Right cardiac atrium (tissue), 5 donors: ENCODE measurements around the gene CAMSAP1. TPM values are rescaled to one million over a fixed set of nuclear protein-coding genes. Genes with fewer than 3 reads are reported as not detected.

Source experiments
- ATAC-seq, 2 donors: fragments of 200-7000 bp; cut with Tn5 transposase; one replicate each; pipeline versions ENCODE4 v1.8.0 to v1.9.1; 2020; ENCODE audit warnings: moderate library complexity in 2 of 2, mild to moderate bottlenecking in 1 of 2
- DNase-seq, 3 donors: peaks; one replicate each; pipeline ENCODE4 v3.0.0-alpha.2; 2020
- H3K27ac ChIP-seq: one replicate; pipeline ENCODE4 v1.5.1; 2013; ENCODE audit warnings: mild to moderate bottlenecking, low read length, control low read depth, moderate library complexity
- H3K27me3 ChIP-seq: one replicate; pipeline ENCODE4 v1.6.1; 2013; ENCODE audit not compliant: control insufficient read depth, insufficient read depth
- H3K4me1 ChIP-seq: one replicate; pipeline ENCODE4 v1.6.1; 2013; ENCODE audit warnings: low read length; ENCODE audit not compliant: control insufficient read depth, insufficient read depth
- H3K4me3 ChIP-seq: one replicate; pipeline ENCODE4 v1.5.1; 2013; ENCODE audit warnings: low read length, control low read depth
- H3K9me3 ChIP-seq: one replicate; pipeline ENCODE4 v1.6.1; 2013; ENCODE audit warnings: low read length; ENCODE audit not compliant: control insufficient read depth
- WGBS: extraction: QIAGEN DNeasy Blood & Tissue Kit; methylation state at CpG from one replicate; pipeline ENCODE4 v1.1.7; 2013; 5-methylcytosine and 5-hydroxymethylcytosine counted together
- intact Hi-C, 4 donors: fragments of 100-400 bp; cut with DNase I; formaldehyde crosslinking; loops; one replicate each; pipeline versions ENCODE4 v1.11.0 to v1.14.0; 2022 to 2023
- polyA plus RNA-seq: library from polyadenylated mRNA; stranded (reverse); fragments of 200-250 nt; gene quantifications from one replicate; pipeline ENCODE4 v1.2.3, GENCODE V29; 2013
- total RNA-seq, 4 donors: library from RNA; stranded (reverse); fragmentation: NEBNext Ultra II Directional; extraction: Animal tissue kit (Norgen Biotek cat#: 25700); gene quantifications; one replicate each; pipeline ENCODE4 v1.2.1, GENCODE V29; 2021
- donor health status: healthy with polysubstance abuse.
- donor health status: DM: no; HTN: yes; CAD: no.
- donor health status: DM: no; HTN: no; CAD: no.
- donor health status: DM: no; HTN: yes; CAD: no; lungs with severe emphysema.
- donor health status: DM: yes; HTN: yes; CAD: no.

CAMSAP1 gene
- total and polyA plus RNA-seq, 5 donors, result 10.0 to 22.8 (median 18.2) TPM

DNA sequence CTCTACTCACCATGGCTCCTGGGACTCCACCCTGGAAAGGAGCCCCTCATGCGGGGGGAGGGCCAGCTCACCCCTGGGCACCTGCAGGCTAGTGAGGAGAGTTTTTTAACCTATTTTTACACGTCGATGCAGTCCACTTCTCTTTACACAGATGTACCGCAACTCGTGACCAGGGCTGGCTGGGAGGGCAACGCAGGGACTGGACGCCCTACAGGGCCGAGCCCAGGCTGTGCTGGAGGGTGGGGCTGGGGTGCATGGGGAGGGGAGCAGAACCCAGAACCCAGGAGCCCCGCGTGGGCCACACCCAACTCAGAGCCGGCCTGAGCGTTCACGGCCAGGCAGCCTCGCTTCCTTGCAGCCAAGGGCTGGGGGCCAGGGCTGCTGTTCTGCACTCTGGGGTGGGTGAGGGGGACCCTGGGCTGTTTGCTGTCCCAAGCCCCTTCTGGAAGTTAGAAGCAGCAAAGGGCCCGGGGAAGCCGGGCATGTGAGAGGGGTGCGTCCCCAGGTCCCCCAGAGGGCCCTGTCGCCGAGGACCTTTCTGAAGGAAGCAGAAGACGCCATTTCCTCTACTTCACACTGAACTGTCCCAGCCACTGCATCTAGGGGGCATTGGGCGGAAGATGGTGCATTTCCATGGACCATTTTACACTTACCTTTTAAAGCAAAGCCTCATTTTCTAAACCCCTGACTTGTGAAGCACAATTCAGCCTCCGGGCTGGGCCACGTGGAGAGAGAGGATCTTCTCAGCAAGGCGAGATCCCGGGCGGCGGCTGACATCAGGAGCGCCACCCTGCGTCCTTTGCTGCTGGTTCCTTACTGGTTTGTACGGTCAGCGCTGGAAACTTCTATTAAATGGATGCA lies 114.8 kb downstream of the CAMSAP1 start:
- DNase-seq (peak in 2 of 3 donors; percentile 20 to 37), ATAC-seq (no peak)
- Histone ChIP-seq H3K9me3 (no peaks in the 10 kb centered on the region), H3K4me1 (no peaks in the 10 kb centered on the region), H3K27ac (no peak overlapping the region), H3K4me3 (no peak overlapping the region), H3K27me3 (no peaks in the 10 kb centered on the region)
- WGBS, result 82% methylated on average over 31 of the region's 31 CpGs
- intact Hi-C loops, result no loop called here

DNA sequence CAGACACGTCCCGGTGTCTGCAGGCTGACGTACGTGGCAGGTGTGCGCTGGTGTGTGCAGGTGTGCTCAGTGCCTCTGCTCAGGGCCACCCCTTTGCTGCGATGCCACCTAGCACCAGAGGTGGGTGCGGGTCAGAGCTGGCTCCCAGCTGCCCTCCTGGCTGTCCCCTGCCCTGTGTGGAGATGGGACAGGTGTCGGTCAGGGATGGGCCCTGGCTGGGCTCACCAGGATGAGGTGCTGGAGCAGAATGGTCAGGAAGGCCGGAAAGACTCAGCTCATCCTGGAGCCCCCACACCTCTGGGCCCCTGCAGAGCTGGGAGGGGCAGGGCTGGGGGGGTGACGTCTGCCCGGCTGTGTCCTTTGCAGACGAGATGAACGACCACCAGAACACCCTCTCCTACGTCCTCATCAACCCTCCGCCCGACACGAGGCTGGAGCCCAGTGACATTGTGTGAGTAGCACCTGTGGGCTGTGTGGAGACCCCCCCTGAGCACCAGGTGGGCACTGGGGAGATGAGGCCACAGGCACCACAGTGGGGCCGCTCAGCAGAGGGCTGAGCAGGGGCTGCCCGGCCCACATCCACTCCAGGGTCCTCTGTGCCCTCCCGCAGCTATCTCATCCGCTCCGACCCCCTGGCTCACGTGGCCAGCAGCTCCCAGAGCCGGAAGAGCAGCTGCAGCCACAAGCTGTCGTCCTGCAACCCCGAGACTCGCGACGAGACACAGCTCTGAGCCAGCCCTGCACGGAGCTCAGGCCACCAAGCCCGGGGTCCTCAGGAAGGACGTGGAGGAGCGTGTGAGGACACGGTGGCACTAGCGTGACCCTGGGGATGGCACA lies 115.7 kb downstream of the CAMSAP1 start:
- H3K27ac ChIP-seq, result no peak overlapping the region
- WGBS, result 66% methylated on average over 35 of the region's 35 CpGs
- H3K4me1 ChIP-seq, result no peaks in the 10 kb centered on the region
- H3K4me3 ChIP-seq, result no peak overlapping the region
- H3K27me3 ChIP-seq, result no peaks in the 10 kb centered on the region
- ATAC-seq (no peak), DNase-seq (peak in 2 of 3 donors; percentile 22 to 26)
- H3K9me3 ChIP-seq, result no peaks in the 10 kb centered on the region
- intact Hi-C loops, result no loop called here

DNA sequence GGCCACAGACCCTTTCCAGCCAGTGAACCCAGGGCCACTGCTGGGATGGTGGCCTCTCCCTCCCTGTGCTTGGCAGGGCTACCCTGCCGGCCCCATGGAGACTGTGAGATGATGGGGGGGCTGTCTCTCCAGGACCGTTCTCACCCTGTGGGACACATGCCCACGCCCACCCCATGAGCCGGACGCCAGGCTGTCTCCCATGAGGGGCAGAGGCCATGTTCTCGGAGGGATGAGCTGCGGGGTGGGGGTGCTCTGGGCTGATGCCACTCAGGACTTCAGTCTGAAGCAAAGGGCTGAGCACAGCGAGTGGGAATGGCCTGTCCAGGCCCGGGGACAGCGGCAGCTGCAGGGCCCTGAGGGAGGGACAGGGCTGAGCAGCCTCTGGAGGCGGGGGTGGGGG lies 116.5 kb downstream of the CAMSAP1 start:
- Histone ChIP-seq H3K4me3 (no peak overlapping the region), H3K27ac (no peak overlapping the region), H3K27me3 (no peaks in the 10 kb centered on the region), H3K4me1 (no peaks in the 10 kb centered on the region), H3K9me3 (no peaks in the 10 kb centered on the region)
- peak in 2 of 3 donors; percentile 5 to 21 for DNase-seq
- WGBS, result 77% methylated on average over 11 of the region's 11 CpGs
- ATAC-seq, result no peak
- intact Hi-C loops, result no loop called here

DNA sequence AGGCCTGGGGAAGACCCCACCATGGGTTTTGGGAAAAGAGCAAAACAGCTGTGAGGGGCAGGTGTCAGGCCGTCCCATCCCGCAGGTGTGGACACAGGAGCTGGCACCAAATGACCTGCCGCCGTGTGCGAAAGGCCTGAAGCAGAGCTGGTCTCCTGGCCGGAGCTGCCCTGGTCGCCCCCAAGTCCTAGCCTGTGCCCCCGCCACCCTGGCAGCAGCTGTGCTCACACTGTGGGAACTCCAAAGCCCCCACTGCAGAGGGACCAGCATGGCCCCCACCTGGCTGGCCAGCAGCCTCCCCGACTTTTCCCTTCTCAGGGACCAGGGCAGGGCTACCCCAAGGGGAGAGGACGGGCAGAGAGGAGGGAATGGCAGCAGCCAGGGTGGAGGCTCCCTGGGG lies 117.0 kb downstream of the CAMSAP1 start:
- DNase-seq (peak in 2 of 3 donors; percentile 21 to 37), ATAC-seq (no peak)
- intact Hi-C loops, result no loop called here
- Histone ChIP-seq H3K4me3 (no peak overlapping the region), H3K4me1 (no peaks in the 10 kb centered on the region), H3K27ac (no peak overlapping the region), H3K27me3 (no peaks in the 10 kb centered on the region), H3K9me3 (no peaks in the 10 kb centered on the region)
- 91% methylated on average over 10 of the region's 10 CpGs for WGBS

DNA sequence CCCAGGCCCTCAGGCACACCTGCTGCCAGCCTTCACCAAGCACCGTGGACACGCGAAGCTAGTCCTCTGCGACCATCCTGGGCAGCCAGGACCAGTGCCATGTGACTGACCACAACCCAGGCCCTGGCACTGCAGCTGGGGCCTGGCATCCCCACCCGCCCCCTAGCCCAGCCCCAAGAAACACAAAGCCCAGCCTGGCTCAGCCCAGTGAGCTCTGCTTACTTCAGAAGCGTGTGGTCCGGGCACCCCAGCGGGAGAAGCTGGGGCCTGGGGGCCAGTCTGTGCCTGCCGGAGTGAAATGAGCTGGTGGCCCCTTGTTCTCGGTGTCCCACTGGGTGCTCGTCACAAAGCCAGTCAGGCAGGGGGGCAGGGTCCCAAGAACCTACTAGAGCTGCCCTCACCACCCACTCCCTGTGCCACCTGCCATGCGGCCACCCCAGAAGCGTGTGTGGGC lies 117.5 kb downstream of the CAMSAP1 start:
- Histone ChIP-seq H3K9me3 (no peaks in the 10 kb centered on the region), H3K4me3 (no peak overlapping the region), H3K4me1 (no peaks in the 10 kb centered on the region), H3K27ac (no peak overlapping the region), H3K27me3 (no peaks in the 10 kb centered on the region)
- DNase-seq (no peak), ATAC-seq (no peak)
- 90% methylated on average over 13 of the region's 13 CpGs for WGBS
- intact Hi-C loops, result no loop called here

DNA sequence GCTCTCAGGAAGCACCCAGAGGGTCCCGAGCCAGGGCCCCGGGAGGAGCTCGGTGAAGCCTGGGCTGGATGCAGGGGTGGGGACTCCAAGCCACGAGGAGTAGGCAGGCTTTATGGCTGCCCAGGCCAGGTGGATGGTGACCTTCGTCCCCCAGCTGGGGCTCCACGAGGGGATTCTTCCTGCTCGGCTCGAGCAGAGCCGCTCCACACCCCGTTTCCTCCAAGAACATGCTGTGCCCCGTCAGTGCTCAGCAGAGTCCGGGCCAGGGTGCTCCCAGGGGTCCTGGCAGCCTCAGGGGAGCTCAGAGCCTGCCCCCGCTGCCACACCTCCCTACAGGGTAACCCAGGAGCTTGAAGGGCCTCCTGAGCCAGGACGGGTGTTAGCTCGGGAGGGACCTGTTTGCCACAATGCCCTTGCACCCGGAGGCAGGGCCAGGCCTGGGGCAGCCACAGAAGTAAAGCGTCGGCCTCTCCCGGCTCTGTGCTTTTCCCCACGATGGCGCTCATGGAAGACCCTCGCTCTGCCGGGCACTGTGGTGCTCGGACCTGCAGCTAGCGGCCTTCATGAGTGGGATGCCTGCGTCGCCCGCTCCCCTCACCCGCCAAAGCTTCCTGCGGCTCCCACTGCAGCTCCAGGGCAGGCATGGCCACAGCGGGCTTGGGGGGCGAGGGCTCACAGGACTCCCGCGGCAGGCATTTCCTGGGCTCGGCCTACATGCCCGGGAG lies 118.6 kb downstream of the CAMSAP1 start:
- no peaks in the 10 kb centered on the region for H3K9me3 ChIP-seq
- H3K4me3 ChIP-seq, result no peak overlapping the region
- DNase-seq (peak in 1 of 3 donors; percentile 44), ATAC-seq (no peak)
- no peaks in the 10 kb centered on the region for H3K4me1 ChIP-seq
- WGBS, result 75% methylated on average over 36 of the region's 36 CpGs
- intact Hi-C loops, result no loop called here
- no peak overlapping the region for H3K27ac ChIP-seq
- H3K27me3 ChIP-seq, result no peaks in the 10 kb centered on the region

DNA sequence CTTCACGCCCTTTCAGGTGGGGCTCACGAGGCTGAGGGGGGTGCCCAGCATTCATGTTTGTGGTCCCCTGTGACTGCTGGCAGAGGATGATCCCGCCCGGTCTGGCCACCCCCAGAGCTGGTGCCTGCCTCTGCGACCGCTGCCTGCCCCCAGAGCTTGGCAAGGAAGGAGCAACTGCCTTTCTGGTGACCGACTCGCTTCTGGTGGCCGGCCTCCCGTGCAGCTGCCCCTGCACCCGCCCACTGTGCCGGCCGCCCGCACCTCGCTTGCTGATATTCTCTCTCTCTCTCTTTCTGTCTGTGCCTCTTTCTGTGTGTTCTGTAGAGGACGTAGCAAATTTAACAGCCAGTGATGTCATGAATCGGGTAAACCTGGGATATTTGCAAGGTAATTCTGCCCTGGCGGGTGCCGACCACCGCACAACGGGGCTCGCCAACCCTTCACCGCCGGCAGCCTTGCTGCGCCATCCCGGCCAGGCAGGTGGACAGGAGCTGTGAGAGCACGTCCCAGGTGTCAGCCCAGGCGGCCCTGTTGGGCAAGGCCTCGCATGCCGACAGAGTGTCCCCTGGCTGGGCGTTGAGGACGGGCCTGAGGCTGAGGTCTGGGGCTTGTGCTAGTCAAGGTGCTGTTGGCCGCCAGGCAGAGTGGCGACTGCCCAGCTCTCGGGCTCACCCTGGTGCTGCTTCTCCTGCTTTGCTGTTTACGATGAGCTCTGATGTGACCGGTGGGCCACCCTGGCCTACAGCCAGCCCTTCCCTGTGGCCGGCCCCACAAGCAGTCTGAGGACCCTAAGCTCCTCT lies 119.4 kb downstream of the CAMSAP1 start:
- no peaks in the 10 kb centered on the region for H3K27me3 ChIP-seq
- H3K9me3 ChIP-seq, result no peaks in the 10 kb centered on the region
- intact Hi-C loops, result no loop called here
- WGBS, result 83% methylated on average over 38 of the region's 38 CpGs
- H3K4me1 ChIP-seq, result no peaks in the 10 kb centered on the region
- DNase-seq, result peak in 1 of 3 donors; percentile 42
- no peak overlapping the region for H3K27ac ChIP-seq
- ATAC-seq, result no peak
- no peak overlapping the region for H3K4me3 ChIP-seq

DNA sequence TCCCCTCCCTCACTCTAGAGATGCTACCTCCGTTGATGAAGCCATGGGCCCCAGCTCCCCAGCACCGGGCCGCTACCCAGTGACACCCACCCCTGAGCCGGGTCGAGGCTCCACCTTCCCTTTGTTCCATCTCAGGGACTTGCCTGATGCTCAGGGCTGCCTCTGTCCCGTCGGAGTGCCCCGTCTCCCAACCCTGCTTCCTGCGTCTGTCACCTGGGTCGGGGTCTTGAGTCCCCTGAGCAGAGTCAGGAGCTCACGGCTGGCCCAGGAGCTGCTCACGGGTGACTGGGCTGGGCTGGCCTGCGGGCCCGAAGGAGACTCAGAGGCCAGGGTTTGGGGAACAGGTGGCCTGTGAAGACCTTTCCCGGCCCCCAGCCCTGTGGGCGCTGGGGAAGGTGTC lies 120.0 kb downstream of the CAMSAP1 start:
- H3K27me3 ChIP-seq, result no peaks in the 10 kb centered on the region
- no peak overlapping the region for H3K4me3 ChIP-seq
- peak in 1 of 3 donors; percentile 49 for DNase-seq
- intact Hi-C loops, result no loop called here
- no peaks in the 10 kb centered on the region for H3K9me3 ChIP-seq
- no peak overlapping the region for H3K27ac ChIP-seq
- H3K4me1 ChIP-seq, result no peaks in the 10 kb centered on the region
- 74% methylated on average over 16 of the region's 16 CpGs for WGBS
- ATAC-seq, result no peak

DNA sequence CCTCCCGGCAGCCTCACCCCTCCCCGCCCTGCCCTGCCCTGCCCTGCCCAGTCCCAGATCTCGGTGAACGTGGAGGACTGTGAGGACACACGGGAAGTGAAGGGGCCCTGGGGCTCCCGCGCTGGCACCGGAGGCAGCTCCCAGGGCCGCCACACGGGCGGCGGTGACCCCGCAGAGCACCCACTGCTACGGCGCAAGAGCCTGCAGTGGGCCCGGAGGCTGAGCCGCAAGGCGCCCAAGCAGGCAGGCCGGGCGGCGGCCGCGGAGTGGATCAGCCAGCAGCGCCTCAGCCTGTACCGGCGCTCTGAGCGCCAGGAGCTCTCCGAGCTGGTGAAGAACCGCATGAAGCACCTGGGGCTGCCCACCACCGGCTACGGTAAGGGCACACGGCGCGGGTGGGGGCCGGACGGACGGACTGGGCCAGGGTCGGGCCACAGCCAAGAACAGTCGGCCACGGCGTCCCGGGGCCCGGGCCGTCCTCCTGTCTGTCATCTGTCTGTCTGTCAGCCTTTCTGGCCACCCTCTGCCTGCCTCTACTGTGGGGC lies 121.1 kb downstream of the CAMSAP1 start:
- H3K27me3 ChIP-seq, result no peaks in the 10 kb centered on the region
- 86% methylated on average over 44 of the region's 44 CpGs for WGBS

DNA sequence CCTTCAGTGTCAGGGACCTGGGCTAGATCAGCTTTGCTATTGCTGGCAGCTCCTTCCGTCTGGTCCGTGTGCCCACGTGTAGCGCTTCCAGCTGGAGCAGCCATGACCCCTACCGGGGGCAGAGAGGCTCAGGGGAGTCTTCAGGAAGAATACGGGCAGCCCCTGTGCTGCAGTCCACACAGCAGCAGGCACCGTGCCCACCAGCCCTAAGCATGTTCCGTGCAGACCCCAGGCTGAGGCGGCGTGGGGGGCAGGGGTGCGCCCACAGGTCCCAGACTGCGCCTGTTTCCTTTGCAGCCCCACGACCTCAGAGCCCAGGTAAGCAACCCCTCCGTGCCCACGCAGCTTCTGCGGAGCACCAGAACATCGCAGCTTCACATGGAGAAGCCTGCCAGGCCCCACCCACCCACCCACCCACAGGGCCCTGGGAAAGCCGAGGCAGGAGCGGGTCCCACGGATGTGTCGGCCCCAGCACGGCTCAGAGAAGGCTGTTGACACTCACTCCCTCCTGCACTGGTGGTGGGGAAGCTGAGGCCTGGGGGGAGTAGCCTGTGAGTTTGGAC lies 122.3 kb downstream of the CAMSAP1 start:
- intact Hi-C loops, result no loop called here
- ATAC-seq, result no peak
- WGBS, result 76% methylated on average over 22 of the region's 22 CpGs

More for the DNA sequence above, 121.1 kb downstream of the CAMSAP1 start:
- H3K27ac ChIP-seq, result no peak overlapping the region
- intact Hi-C loops, result no loop called here
- no peak for ATAC-seq
- no peak overlapping the region for H3K4me3 ChIP-seq
- no peak for DNase-seq
- no peaks in the 10 kb centered on the region for H3K9me3 ChIP-seq
- no peaks in the 10 kb centered on the region for H3K4me1 ChIP-seq

More for the DNA sequence above, 122.3 kb downstream of the CAMSAP1 start:
- no peaks in the 10 kb centered on the region for H3K4me1 ChIP-seq
- DNase-seq, result no peak
- H3K27ac ChIP-seq, result no peak overlapping the region
- no peaks in the 10 kb centered on the region for H3K9me3 ChIP-seq
- H3K4me3 ChIP-seq, result no peak overlapping the region
- no peaks in the 10 kb centered on the region for H3K27me3 ChIP-seq
